Sigmoid colon (tissue), 3 donors: ENCODE results near the gene OR52M1.

Experiments
- POLR2A ChIP-seq, 2 donors: fragments of 450-650 bp; IDR thresholded peaks; one replicate each; pipeline ENCODE4 v1.6.1; 2016; ENCODE audit warnings: antibody characterized with exemption in 2 of 2, mild to moderate bottlenecking in 2 of 2, moderate library complexity in 2 of 2
- TF ChIP-seq, protein P1 (sequence below), 4 experiments: fragments of 450-650 bp in 3 of 4; fragments of 200-600 bp in 1 of 4; IDR thresholded peaks; one replicate each; pipeline ENCODE4 v1.5.1; 2016 to 2019; ENCODE audit warnings: antibody characterized with exemption in 4 of 4, mild to moderate bottlenecking in 3 of 4, moderate library complexity in 2 of 4

DNA sequence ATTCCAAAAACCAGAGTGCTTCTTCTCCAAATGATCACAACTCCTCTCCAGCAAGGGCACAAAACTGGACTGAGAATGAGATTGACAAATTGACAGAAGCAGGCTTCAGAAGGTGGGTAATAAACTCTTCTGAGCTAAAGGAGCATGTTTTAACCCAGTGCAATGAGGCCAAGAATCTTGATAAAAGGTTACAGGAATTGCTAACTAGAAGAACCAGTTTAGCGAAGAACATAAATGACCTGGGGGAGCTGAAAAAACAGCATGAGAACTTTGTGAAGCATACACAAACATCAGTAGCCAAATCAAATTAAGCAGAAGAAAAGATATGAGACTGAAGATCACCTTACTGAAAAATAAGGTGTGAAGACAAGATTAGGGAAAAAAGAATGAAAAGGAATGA lies 15.5 kb downstream of the OR52M1 start:
- TF ChIP-seq, protein P1, sequence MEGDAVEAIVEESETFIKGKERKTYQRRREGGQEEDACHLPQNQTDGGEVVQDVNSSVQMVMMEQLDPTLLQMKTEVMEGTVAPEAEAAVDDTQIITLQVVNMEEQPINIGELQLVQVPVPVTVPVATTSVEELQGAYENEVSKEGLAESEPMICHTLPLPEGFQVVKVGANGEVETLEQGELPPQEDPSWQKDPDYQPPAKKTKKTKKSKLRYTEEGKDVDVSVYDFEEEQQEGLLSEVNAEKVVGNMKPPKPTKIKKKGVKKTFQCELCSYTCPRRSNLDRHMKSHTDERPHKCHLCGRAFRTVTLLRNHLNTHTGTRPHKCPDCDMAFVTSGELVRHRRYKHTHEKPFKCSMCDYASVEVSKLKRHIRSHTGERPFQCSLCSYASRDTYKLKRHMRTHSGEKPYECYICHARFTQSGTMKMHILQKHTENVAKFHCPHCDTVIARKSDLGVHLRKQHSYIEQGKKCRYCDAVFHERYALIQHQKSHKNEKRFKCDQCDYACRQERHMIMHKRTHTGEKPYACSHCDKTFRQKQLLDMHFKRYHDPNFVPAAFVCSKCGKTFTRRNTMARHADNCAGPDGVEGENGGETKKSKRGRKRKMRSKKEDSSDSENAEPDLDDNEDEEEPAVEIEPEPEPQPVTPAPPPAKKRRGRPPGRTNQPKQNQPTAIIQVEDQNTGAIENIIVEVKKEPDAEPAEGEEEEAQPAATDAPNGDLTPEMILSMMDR (IDR thresholded peaks at IDR 0.05) = no peak
- TF ChIP-seq POLR2A (IDR thresholded peaks at IDR 0.05) = no peak
